MM.1S (cell line): ENCODE measurements around the gene SLC2A3.
"Not testable (repeated sequence)": the region's sequence is repeated elsewhere in the genome, so short reads cannot be mapped to it uniquely, and the experiment has no call there.

ENCODE experiments used
- DNase-seq: peaks from one replicate; pipeline ENCODE4 v3.0.0-alpha.2; 2015
- H2AFZ ChIP-seq: fragments of 300-600 bp; sonication (generic); 2 replicates; pipeline ENCODE4 v1.6.0; 2016; ENCODE audit warnings: antibody characterized with exemption, low read length
- H3F3A ChIP-seq: fragments of 300-600 bp; sonication (generic); 2 replicates; pipeline ENCODE4 v1.6.1; 2016; ENCODE audit warnings: mild to moderate bottlenecking, antibody characterized with exemption, low read length, moderate library complexity, mixed read lengths; ENCODE audit not compliant: insufficient read depth
- H3K27ac ChIP-seq: fragments of 300-600 bp; sonication (generic); 2 replicates; pipeline ENCODE4 v1.5.1; 2016; ENCODE audit warnings: mild to moderate bottlenecking, low read length
- H3K27me3 ChIP-seq: fragments of 300-600 bp; sonication (generic); replicated peaks from 2 replicates; pipeline ENCODE4 v1.6.0; 2016; ENCODE audit warnings: low read length; ENCODE audit not compliant: insufficient read depth
- H3K36me3 ChIP-seq: fragments of 300-600 bp; sonication (generic); replicated peaks from 2 replicates; pipeline ENCODE4 v1.6.1; 2016; ENCODE audit warnings: mild to moderate bottlenecking, low read length, mixed read lengths; ENCODE audit not compliant: insufficient read depth
- H3K4me1 ChIP-seq: fragments of 300-600 bp; sonication (generic); 2 replicates; pipeline ENCODE4 v1.6.1; 2016; ENCODE audit warnings: low read length, mixed read lengths
- H3K4me2 ChIP-seq: fragments of 300-600 bp; sonication (generic); 2 replicates; pipeline ENCODE4 v1.6.0; 2016; ENCODE audit warnings: low read depth, low read length
- H3K4me3 ChIP-seq: fragments of 300-600 bp; sonication (generic); 2 replicates; pipeline ENCODE4 v1.5.1; 2016; ENCODE audit warnings: low read length, mixed read lengths
- H3K79me2 ChIP-seq: fragments of 300-600 bp; sonication (generic); 2 replicates; pipeline ENCODE4 v1.6.1; 2016; ENCODE audit warnings: mixed run types, low read length, mixed read lengths
- H3K9ac ChIP-seq: fragments of 300-600 bp; sonication (generic); 2 replicates; pipeline ENCODE4 v1.6.1; 2016; ENCODE audit warnings: low read length, mixed read lengths
- H3K9me2 ChIP-seq: fragments of 300-600 bp; sonication (generic); replicated peaks from 2 replicates; pipeline ENCODE4 v1.6.1; 2016; ENCODE audit warnings: mild to moderate bottlenecking, low read length, mixed read lengths; ENCODE audit not compliant: insufficient read depth
- H3K9me3 ChIP-seq: fragments of 300-600 bp; sonication (generic); replicated peaks from 2 replicates; pipeline ENCODE4 v1.6.1; 2016; ENCODE audit warnings: mild to moderate bottlenecking, low read length, mixed read lengths; ENCODE audit not compliant: insufficient read depth
- H4K20me1 ChIP-seq: fragments of 300-600 bp; sonication (generic); 2 replicates; pipeline ENCODE4 v1.6.1; 2016; ENCODE audit warnings: mild to moderate bottlenecking, low read length, moderate library complexity, mixed read lengths; ENCODE audit not compliant: insufficient read depth
- CTCF ChIP-seq: fragments of 300-600 bp; sonication (generic); IDR thresholded peaks from 2 replicates; pipeline ENCODE4 v1.5.1; 2016; ENCODE audit warnings: antibody characterized with exemption, low read length, mixed read lengths
- EZH2 ChIP-seq: fragments of 300-600 bp; sonication (generic); optimal IDR thresholded peaks from 2 replicates; pipeline ENCODE3; 2017; ENCODE audit warnings: low read depth, mild to moderate bottlenecking, antibody characterized with exemption, low read length, mixed read lengths
- EZH2phosphoT487 ChIP-seq: fragments of 300-600 bp; sonication (generic); IDR thresholded peaks from 2 replicates; pipeline ENCODE4 v1.6.1; 2018; ENCODE audit warnings: antibody characterized with exemption, low read length

Gene SLC2A3

DNA sequence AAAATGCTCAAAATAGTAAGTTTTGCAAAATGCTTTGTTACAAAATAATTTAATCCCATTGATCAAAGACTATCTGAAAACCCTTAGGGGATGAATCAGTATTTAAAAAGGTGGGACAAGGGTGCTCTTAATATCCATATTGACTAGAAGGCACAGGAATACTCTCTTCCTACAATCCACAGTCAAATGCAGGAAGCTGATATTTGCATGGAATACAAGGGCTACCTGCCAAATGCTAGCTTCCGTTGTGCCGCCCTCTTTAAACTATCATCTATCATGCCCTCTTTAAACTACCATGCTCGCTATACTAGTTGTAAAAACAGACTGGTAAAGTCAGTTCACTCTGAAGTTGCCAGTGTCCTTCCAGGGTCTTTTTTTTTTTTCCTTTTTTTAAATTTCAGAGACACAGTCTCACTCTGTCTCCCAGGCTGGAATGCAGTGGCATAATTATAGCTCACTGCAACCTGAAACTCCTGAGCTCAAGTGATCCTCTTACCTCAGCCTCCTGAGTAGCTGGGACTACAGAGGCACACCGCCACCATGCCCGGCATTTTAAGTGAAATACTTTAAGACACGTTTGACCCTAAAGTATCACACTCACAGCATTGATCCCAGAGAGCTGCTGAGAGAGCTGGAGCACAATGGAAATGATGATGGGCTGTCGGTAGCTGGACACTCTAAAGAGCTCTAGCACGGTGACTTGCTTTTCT, 6.7 kb downstream of the SLC2A3 start:
- Histone ChIP-seq H4K20me1 (no peaks in the 10 kb centered on the region), H3K9me2 (no peaks in the 10 kb centered on the region), H2AFZ (no peak overlapping the region), H3K79me2 (no peaks in the 10 kb centered on the region), H3K4me3 (no peak overlapping the region), H3K27me3 (no peaks in the 10 kb centered on the region), H3F3A (no peaks in the 10 kb centered on the region), H3K9me3 (no peaks in the 10 kb centered on the region), H3K36me3 (no peaks in the 10 kb centered on the region), H3K27ac (no peak overlapping the region), H3K4me2 (no peak overlapping the region), H3K4me1 (peaks cover 6% of the 10 kb centered on the region), H3K9ac (no peak overlapping the region)
- DNase-seq, result no peak
- TF ChIP-seq CTCF (no peak), EZH2 (no peak), EZH2phosphoT487 (no peak)

- Histone ChIP-seq H3F3A (no peaks in the 10 kb centered on the region), H3K9ac (no peak overlapping the region), H3K9me2 (no peaks in the 10 kb centered on the region), H3K79me2 (no peaks in the 10 kb centered on the region), H3K27ac (no peak overlapping the region), H3K4me3 (no peak overlapping the region), H3K4me2 (no peak overlapping the region), H3K4me1 (no peaks in the 10 kb centered on the region), H4K20me1 (no peaks in the 10 kb centered on the region), H3K27me3 (no peaks in the 10 kb centered on the region), H3K9me3 (no peaks in the 10 kb centered on the region), H3K36me3 (no peaks in the 10 kb centered on the region), H2AFZ (no peak overlapping the region)
- DNase-seq, result no peak
- TF ChIP-seq EZH2, result no peak
- no peak for TF ChIP-seq CTCF
- no peak for TF ChIP-seq EZH2phosphoT487
Observed at GRCh38 chr12:7927470-7927869, 8.5 kb downstream of the SLC2A3 start.

GRCh38 chr12:7926068-7926666, 9.8 kb downstream of the SLC2A3 start:
- H4K20me1 ChIP-seq, H3K79me2 ChIP-seq, H2AFZ ChIP-seq, H3K9me3 ChIP-seq, H3K9me2 ChIP-seq, H3K4me2 ChIP-seq, H3K4me1 ChIP-seq, DNase-seq, H3K4me3 ChIP-seq, H3F3A ChIP-seq, H3K36me3 ChIP-seq, H3K27ac ChIP-seq, H3K9ac ChIP-seq, H3K27me3 ChIP-seq: not testable (repeated sequence)
